ENCODE results near the gene BLOC1S6.

BLOC1S6 gene

GRCh38 chr15:45587095-45587862 lies at the start of gene BLOC1S6:
Gene BLOC1S6, plus strand, starts transcription at chr15:45587379. Its CDS starts 65 bp downstream, at chr15:45587444.
- no peaks in the 10 kb centered on the region for H3K27me3 Mint-ChIP-seq
- peaks cover 59% of the 10 kb centered on the region for H3K4me1 Mint-ChIP-seq
- H3K27ac Mint-ChIP-seq, result peak within 1 kb of the TSS; percentile 100
- H3K36me3 Mint-ChIP-seq, result peaks cover 2% of the 10 kb centered on the region
- peak within 1 kb of the TSS; percentile 99 for H3K4me3 Mint-ChIP-seq
- H3K9me3 Mint-ChIP-seq, result no peaks in the 10 kb centered on the region

- Mint-ChIP-seq H3K9me3 (no peaks in the 10 kb centered on the region), H3K4me1 (no peaks in the 10 kb centered on the region), H3K27ac (no peak overlapping the region), H3K4me3 (no peak overlapping the region), H3K27me3 (no peaks in the 10 kb centered on the region), H3K36me3 (no peaks in the 10 kb centered on the region)
These were observed 47.5 kb upstream of the BLOC1S6 start for GRCh38 chr15:45539680-45540079.

- no peak overlapping the region for H3K27ac Mint-ChIP-seq
- no peaks in the 10 kb centered on the region for H3K27me3 Mint-ChIP-seq
- H3K36me3 Mint-ChIP-seq, result no peaks in the 10 kb centered on the region
- no peaks in the 10 kb centered on the region for H3K4me1 Mint-ChIP-seq
- no peaks in the 10 kb centered on the region for H3K9me3 Mint-ChIP-seq
- no peak overlapping the region for H3K4me3 Mint-ChIP-seq
These were observed 46.6 kb upstream of the BLOC1S6 start for GRCh38 chr15:45540531-45540930.

GRCh38 chr15:45543051-45543450 lies 44.1 kb upstream of the BLOC1S6 start:
- Mint-ChIP-seq H3K27ac (no peak overlapping the region), H3K36me3 (no peaks in the 10 kb centered on the region), H3K4me1 (no peaks in the 10 kb centered on the region), H3K4me3 (no peak overlapping the region), H3K27me3 (peaks cover 2% of the 10 kb centered on the region), H3K9me3 (no peaks in the 10 kb centered on the region)

- H3K4me3 Mint-ChIP-seq, result no peak overlapping the region
- H3K4me1 Mint-ChIP-seq, result no peaks in the 10 kb centered on the region
- H3K27me3 Mint-ChIP-seq, result peaks cover 2% of the 10 kb centered on the region
- no peaks in the 10 kb centered on the region for H3K36me3 Mint-ChIP-seq
- H3K27ac Mint-ChIP-seq, result no peak overlapping the region
- no peaks in the 10 kb centered on the region for H3K9me3 Mint-ChIP-seq
These were observed 42.7 kb upstream of the BLOC1S6 start for GRCh38 chr15:45544266-45545023.

GRCh38 chr15:45546789-45547188 lies 40.4 kb upstream of the BLOC1S6 start:
- Mint-ChIP-seq H3K4me1 (no peaks in the 10 kb centered on the region), H3K27me3 (peaks cover 2% of the 10 kb centered on the region), H3K9me3 (no peaks in the 10 kb centered on the region), H3K4me3 (no peak overlapping the region), H3K36me3 (no peaks in the 10 kb centered on the region), H3K27ac (no peak overlapping the region)

- no peak overlapping the region for H3K4me3 Mint-ChIP-seq
- H3K4me1 Mint-ChIP-seq, result no peaks in the 10 kb centered on the region
- H3K27ac Mint-ChIP-seq, result no peak overlapping the region
- H3K27me3 Mint-ChIP-seq, result peaks cover 2% of the 10 kb centered on the region
- H3K36me3 Mint-ChIP-seq, result no peaks in the 10 kb centered on the region
- no peaks in the 10 kb centered on the region for H3K9me3 Mint-ChIP-seq
These were observed 38.2 kb upstream of the BLOC1S6 start for GRCh38 chr15:45548753-45549520.

GRCh38 chr15:45549541-45550220 lies 37.5 kb upstream of the BLOC1S6 start:
- no peaks in the 10 kb centered on the region for H3K4me1 Mint-ChIP-seq
- H3K9me3 Mint-ChIP-seq, result no peaks in the 10 kb centered on the region
- no peak overlapping the region for H3K4me3 Mint-ChIP-seq
- no peaks in the 10 kb centered on the region for H3K36me3 Mint-ChIP-seq
- H3K27ac Mint-ChIP-seq, result no peak overlapping the region
- H3K27me3 Mint-ChIP-seq, result peaks cover 4% of the 10 kb centered on the region

GRCh38 chr15:45550436-45550835 lies 36.7 kb upstream of the BLOC1S6 start:
- Mint-ChIP-seq H3K27me3 (peaks cover 5% of the 10 kb centered on the region), H3K4me3 (no peak overlapping the region)

GRCh38 chr15:45551676-45552075 lies 35.5 kb upstream of the BLOC1S6 start:
- no peak overlapping the region for H3K27ac Mint-ChIP-seq
- no peaks in the 10 kb centered on the region for H3K36me3 Mint-ChIP-seq
- peaks cover 5% of the 10 kb centered on the region for H3K27me3 Mint-ChIP-seq
- no peak overlapping the region for H3K4me3 Mint-ChIP-seq
- no peaks in the 10 kb centered on the region for H3K4me1 Mint-ChIP-seq
- no peaks in the 10 kb centered on the region for H3K9me3 Mint-ChIP-seq

More at GRCh38 chr15:45550436-45550835, 36.7 kb upstream of the BLOC1S6 start:
- no peaks in the 10 kb centered on the region for H3K36me3 Mint-ChIP-seq
- no peaks in the 10 kb centered on the region for H3K9me3 Mint-ChIP-seq
- H3K4me1 Mint-ChIP-seq, result no peaks in the 10 kb centered on the region
- no peak overlapping the region for H3K27ac Mint-ChIP-seq

- H3K9me3 Mint-ChIP-seq, result no peaks in the 10 kb centered on the region
- H3K4me1 Mint-ChIP-seq, result no peaks in the 10 kb centered on the region
- H3K27me3 Mint-ChIP-seq, result peaks cover 8% of the 10 kb centered on the region
- no peaks in the 10 kb centered on the region for H3K36me3 Mint-ChIP-seq
- no peak overlapping the region for H3K4me3 Mint-ChIP-seq
- H3K27ac Mint-ChIP-seq, result no peak overlapping the region
These were observed 31.1 kb upstream of the BLOC1S6 start for GRCh38 chr15:45555934-45556608.

- no peak overlapping the region for H3K4me3 Mint-ChIP-seq
- no peaks in the 10 kb centered on the region for H3K36me3 Mint-ChIP-seq
- no peak overlapping the region for H3K27ac Mint-ChIP-seq
- no peaks in the 10 kb centered on the region for H3K9me3 Mint-ChIP-seq
- H3K27me3 Mint-ChIP-seq, result peaks cover 8% of the 10 kb centered on the region
- H3K4me1 Mint-ChIP-seq, result no peaks in the 10 kb centered on the region
These were observed 14.6 kb upstream of the BLOC1S6 start for GRCh38 chr15:45572617-45573016.

GRCh38 chr15:45573961-45574629 lies 13.1 kb upstream of the BLOC1S6 start:
- Mint-ChIP-seq H3K27me3 (peaks cover 8% of the 10 kb centered on the region), H3K4me3 (no peak overlapping the region), H3K9me3 (no peaks in the 10 kb centered on the region), H3K4me1 (no peaks in the 10 kb centered on the region), H3K36me3 (no peaks in the 10 kb centered on the region), H3K27ac (no peak overlapping the region)

GRCh38 chr15:45581919-45582318 lies 5.3 kb upstream of the BLOC1S6 start:
- Mint-ChIP-seq H3K4me3 (no peak overlapping the region), H3K36me3 (no peaks in the 10 kb centered on the region), H3K27ac (no peak overlapping the region), H3K9me3 (no peaks in the 10 kb centered on the region), H3K4me1 (peaks cover 25% of the 10 kb centered on the region), H3K27me3 (no peaks in the 10 kb centered on the region)
